HG02981 (cell line): Measurements from ENCODE around the gene AXIN1.
"Not testable (repeated sequence)": the region's sequence is repeated elsewhere in the genome, so short reads cannot be mapped to it uniquely, and the experiment has no call there.

Experiments used
- ATAC-seq: cut with Tn5 transposase; IDR thresholded peaks from one replicate; pipeline ENCODE4 v1.9.1; 2021; ENCODE audit warnings: mild to moderate bottlenecking, moderate library complexity; ENCODE audit not compliant: unreplicated experiment

AXIN1 gene

DNA sequence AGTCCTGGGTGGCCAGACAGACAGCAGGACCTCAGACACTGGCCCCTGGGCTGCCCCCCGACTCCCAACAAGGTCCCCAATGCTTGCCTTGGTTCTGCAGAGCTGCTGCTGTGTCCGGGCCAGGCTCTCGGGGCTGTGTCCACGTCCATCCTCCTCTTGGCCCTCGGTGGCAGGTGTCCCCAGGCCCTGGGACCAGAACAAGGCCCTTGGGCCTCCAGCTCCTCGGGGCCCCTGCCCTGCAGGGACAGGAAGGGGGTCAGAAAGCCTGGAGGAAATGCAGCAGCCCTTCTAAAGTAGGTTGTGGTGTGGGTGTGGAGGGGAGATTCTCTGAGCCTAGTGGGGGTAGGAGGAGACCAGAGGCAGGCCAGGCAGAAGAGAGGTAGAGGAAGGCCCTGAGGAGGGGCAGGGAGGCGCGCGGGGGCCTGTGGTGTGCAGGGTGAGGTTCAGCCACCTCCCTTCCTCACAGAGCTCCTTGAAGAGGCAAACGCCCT is 2.5 kb upstream of the AXIN1 start:
- no peak for ATAC-seq

- no peak for ATAC-seq
These were observed 1.9 kb upstream of the AXIN1 start for GRCh38 chr16:354291-354881.

GRCh38 chr16:353404-354290 is 1.1 kb upstream of the AXIN1 start:
- ATAC-seq = no peak

DNA sequence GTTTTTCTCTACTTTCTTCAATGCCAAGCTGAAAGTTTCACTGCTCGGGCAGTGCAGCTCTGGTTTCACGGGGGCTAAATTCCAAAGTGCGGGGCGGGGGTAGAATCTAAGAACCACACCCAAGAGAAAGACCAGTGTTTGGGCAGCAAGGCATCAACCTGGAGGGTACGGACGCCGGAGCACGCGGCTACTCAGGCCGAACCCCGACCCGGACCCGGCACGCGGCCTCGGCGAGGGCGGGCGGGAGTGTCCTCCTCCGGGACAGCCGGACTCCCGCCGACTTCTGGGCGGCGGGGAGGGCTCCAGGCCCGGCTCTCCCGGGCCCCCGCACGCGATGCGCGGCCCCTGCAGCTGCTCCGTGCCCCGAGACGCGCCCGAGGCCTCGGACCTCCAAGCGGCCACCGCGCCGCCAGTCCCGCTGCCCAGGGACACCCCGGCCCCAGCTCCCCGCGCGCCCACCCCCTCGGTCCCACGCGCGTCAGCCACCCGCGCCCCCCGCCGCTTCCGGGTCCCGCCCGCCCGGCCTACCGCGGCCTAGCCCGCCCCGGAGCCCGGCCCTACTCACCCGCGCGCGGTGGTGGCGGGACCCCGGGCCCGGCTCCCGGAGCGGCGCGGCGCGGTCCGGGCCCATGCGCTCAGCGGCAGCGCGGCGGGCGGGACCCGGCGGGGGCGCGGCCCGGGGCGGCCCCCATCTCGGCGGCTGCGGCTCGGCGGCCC is 561 bp downstream of the AXIN1 start:
- peak; percentile 21 for ATAC-seq

DNA sequence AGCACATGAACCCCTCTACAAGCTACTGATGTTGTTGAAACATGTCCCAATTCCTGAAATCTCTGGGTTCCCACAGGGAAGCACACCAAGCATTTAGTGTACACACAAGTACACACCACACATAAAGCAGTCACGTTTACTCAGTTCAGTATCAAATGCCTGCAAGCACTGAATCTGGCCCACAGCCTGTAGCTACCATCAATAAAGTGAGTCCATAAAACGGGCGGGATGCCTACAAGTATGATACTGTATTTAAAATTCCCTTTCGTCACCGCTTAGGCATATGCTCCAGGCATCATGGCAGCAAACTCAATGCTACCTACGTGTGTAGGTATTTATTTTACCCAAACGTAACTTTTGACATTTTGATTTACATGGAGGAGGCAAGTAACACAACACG is 2.3 kb downstream of the AXIN1 start:
- ATAC-seq = no peak

DNA sequence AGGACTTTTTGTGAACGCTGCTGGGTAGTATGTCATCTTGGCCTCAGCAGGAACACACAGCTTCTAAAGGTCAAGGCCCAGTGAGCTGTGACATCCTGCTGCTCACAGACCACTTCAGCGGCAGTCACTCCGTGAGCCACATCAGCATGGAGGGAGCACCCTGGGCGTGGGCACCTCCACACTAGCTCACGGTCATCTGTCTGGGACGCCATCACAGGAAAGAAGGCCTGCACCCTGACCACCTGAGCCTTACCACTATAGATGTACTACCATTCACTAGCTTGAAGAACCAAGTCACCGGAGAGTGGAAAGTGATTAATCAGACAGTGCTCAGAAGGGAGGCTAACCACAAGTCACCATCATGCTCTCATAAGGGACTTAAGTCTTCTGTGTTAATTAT is 3.3 kb downstream of the AXIN1 start:
- ATAC-seq = no peak

DNA sequence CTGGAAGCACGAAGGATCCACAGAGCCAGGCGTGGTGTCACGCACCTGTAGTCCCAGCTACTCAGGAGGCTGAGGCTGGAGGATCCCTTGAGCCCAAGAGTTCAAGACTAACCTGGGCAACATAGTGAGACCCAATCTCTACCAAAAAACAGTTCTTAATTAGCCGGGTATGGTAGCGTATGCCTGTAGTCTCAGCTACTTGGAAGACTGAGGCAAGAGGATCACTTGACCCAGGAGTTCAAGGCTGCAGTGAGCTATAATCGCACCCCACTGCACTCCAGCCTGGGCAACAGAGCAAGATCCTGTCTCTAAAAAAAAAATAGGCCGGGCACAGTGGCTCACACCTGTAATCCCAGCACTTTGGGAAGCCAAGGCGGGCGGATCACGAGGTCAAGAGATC is 4.0 kb downstream of the AXIN1 start:
- ATAC-seq = not testable (repeated sequence)

DNA sequence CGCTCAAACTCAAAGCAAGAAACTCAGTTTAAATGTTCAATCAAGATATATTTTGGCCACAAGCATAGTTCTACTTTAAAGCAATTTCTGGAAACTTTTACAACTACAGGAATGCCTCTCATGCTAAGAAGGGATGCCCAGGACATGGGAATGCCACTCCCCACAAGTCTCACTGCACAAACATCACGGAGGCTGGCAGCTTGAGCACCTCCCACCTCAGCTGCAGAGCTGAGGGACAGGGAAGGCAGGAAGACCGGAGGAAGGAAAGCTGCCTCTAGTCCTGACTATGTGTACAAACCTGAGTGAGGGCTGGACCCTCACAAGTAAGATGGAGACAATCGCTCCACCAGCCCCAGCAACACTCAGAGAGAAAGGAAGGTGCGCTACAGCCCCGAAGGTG is 5.3 kb downstream of the AXIN1 start:
- ATAC-seq = no peak

DNA sequence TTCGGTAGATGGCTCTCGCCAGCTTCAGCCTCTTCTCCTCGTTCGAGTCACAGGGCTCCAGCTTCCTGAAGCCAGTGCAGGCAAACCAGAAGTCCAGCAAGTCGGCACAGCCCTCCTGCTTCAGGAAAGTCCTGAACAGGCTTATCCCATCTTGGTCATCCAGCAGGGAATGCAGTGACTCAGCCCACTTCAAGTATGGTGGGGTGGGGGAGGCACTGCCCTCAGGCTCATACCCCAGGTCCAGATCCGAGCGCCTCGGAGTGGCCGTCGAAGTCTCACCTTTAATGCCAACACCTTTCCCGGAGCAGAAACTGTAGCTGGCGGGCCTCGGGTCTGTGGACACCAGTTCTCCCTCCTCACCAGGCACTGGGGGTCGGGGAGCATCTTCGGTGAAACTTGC is 5.9 kb downstream of the AXIN1 start:
- ATAC-seq = no peak

GRCh38 chr16:345772-346171 is 6.8 kb downstream of the AXIN1 start:
- no peak for ATAC-seq

GRCh38 chr16:342455-343213 is 9.9 kb downstream of the AXIN1 start:
- no peak for ATAC-seq

- ATAC-seq = not testable (repeated sequence)
These were observed 10.6 kb downstream of the AXIN1 start for GRCh38 chr16:341974-342336.

DNA sequence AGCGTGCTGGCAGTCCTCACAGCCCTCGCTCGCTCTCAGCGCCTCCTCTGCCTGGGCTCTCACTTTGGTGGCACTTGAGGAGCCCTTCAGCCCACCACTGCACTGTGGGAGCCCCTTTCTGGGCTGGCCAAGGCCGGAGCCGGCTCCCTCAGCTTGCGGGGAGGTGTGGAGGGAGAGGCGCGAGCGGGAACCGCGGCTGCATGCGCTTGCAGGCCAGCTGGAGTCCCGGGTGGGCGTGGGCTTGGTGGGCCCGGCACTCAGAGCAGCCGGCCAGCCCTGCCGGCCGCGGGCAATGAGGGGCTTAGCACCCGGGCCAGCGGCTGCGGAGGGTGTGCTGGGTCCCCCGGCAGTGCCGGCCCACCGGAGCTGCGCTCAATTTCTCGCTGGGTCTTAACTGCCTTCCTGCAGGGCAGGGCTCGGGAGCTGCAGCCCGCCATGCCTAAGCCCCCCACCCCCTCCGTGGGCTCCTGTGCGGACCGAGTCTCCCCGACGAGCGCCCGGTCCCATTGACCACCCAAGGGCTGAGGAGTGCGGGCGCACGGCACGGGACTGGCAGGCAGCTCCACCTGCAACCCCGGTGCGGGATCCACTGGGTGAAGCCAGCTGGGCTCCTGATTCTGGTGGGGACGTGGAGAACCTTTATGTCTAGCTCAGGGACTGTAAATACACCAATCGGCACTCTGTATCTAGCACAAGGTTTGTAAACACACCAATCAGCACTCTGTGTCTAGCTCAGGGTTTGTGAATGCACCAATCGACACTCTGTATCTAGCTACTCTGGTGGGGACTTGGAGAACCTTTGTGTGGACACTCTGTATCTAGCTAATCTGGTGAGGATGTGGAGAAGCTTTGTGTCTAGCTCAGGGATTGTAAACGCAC is 11.2 kb downstream of the AXIN1 start:
- not testable (repeated sequence) for ATAC-seq

- no peak for ATAC-seq
These were observed 12.0 kb downstream of the AXIN1 start for GRCh38 chr16:340370-341091.

DNA sequence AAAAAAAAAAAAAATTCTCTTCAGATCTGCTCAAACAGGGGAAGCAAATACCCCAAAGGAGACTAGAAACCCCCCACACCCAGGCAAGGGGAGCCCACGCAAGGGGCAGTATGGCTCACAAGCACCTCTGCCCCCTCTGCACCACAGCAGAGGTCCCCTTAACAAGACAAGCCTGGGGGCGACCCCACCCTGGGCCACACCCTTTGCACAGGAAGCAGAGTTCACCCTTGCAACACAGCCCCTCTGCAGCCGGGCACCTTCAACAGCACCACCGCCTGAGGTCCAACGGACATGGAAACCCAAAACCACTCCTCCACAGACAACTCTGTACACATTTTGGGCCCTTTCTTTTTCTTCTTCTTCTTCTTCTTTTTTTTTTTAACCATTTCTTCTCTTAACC is 12.8 kb downstream of the AXIN1 start:
- ATAC-seq = no peak

DNA sequence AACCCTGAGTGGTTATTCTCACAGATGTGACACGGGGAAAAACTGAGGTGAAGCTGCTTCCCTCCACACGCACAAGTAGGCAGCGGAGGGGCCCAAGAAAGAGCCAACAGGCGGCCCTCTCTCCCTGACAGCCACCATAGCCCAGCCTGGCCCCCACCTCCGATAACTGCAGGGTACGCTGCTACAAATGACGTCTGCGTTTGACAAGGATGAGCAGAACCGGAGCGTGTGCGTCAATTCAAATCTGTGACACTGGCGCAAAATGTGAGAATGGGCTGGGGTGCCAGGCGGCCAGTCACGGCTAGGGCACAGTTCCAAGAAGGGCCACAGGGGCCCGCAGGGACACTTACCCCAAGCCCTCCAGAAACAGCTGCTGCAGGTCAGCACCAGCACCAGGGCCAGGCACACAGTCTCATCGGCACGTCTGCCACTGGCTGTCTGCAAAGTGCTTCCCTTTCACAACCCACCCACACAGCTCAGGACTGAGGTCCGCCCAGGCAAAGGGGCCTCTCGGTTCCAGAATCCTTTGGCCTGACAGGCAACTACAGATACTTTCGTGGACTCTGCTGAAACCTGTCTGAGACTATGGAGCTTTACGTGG is 14.4 kb downstream of the AXIN1 start:
- ATAC-seq = no peak

DNA sequence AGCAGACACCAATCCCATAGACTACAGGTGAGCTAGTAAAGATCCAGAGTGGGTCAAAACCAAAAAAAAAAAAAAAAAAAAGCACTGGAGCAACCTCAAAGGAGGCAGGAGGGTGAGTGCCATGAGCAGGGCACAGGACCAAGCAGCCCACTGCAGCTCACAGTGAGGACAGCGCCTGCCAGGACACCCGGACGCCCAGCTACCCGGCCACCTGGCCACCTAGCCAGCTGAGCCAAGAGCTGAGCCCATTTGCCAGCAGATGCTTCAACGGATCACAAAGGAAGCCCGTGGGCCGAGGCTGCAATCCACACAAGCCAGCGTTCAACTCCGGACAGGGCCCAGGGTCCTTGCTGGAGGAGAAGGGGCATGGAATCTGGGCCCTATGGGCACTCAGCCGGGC is 15.1 kb downstream of the AXIN1 start:
- ATAC-seq = no peak

DNA sequence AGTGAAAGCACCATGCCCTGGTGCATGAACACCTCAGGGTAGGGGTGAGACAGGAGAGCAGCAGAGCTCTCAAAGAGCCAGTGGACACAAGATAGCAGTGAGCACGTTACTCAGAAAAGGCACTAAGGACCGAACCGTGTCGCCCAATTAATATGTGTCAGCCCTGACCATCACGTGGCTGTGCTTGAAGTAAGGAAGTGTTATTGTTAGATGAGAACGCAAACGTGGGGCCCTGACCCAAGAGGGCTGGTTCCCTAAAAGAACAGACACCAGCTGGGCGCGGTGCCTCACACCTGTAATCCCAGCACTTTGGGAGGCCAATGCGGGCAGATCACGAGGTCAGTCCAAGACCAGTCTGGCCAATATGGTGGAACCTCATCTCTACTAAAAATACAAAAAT is 16.3 kb downstream of the AXIN1 start:
- no peak for ATAC-seq
